GM23248 (cell line): ENCODE results near the gene EIF5A.

Experiments used
- EZH2 ChIP-seq: fragments of 200-600 bp; sonication (generic); IDR thresholded peaks from 2 replicates; pipeline ENCODE4 v1.6.1; 2018; ENCODE audit warnings: antibody characterized with exemption, mild to moderate bottlenecking; ENCODE audit not compliant: insufficient read depth, poor library complexity, severe bottlenecking
- EZH2phosphoT487 ChIP-seq: fragments of 200-600 bp; sonication (generic); IDR thresholded peaks from 2 replicates; pipeline ENCODE4 v1.6.1; 2018; ENCODE audit warnings: antibody characterized with exemption, moderate library complexity, mild to moderate bottlenecking, low read depth; ENCODE audit not compliant: insufficient read depth

GRCh38 chr17:7327501-7327900, 20.1 kb downstream of the EIF5A start:
- TF ChIP-seq EZH2 (no peak), EZH2phosphoT487 (no peak)
